GM23338 (cell line): ENCODE data around the gene CFAP97D2. TPM values are rescaled to one million over a fixed set of nuclear protein-coding genes. Genes with fewer than 3 reads are reported as not detected.

Experiments
- ATAC-seq: fragments of 200-7000 bp; cut with Tn5 transposase; 3 replicates; pipeline ENCODE4 v1.9.1; 2020
- DNase-seq: peaks from one replicate; pipeline ENCODE4 v3.0.0-alpha.2; 2015; ENCODE audit warnings: low spot score
- H2AFZ ChIP-seq: fragments of 200-600 bp; sonication (generic); 2 replicates; pipeline ENCODE4 v1.8.0; 2016; ENCODE audit warnings: antibody characterized with exemption, mild to moderate bottlenecking, moderate library complexity
- H3F3A ChIP-seq: fragments of 200-600 bp; sonication (generic); replicated peaks from 2 replicates; pipeline ENCODE4 v1.8.0; 2017; ENCODE audit warnings: antibody characterized with exemption, mixed run types, low read depth
- H3K27ac ChIP-seq: fragments of 200-600 bp; sonication (generic); 2 replicates; pipeline ENCODE4 v1.6.1; 2016; ENCODE audit warnings: low read depth
- H3K27me3 ChIP-seq: fragments of 200-600 bp; sonication (generic); 2 replicates; pipeline ENCODE4 v1.8.0; 2016; ENCODE audit warnings: mild to moderate bottlenecking, mixed run types, moderate library complexity; ENCODE audit not compliant: insufficient read depth
- H3K36me3 ChIP-seq: fragments of 200-600 bp; sonication (generic); 2 replicates; pipeline ENCODE4 v1.8.0; 2016; ENCODE audit warnings: mild to moderate bottlenecking; ENCODE audit not compliant: insufficient read depth
- H3K4me1 ChIP-seq: fragments of 200-600 bp; sonication (generic); 2 replicates; pipeline ENCODE4 v1.8.0; 2016; ENCODE audit warnings: mild to moderate bottlenecking, moderate library complexity; ENCODE audit not compliant: insufficient read depth
- H3K4me2 ChIP-seq: fragments of 200-600 bp; sonication (generic); 2 replicates; pipeline ENCODE4 v1.7.1; 2017; ENCODE audit warnings: mixed run types
- H3K4me3 ChIP-seq: fragments of 200-600 bp; sonication (generic); 2 replicates; pipeline ENCODE4 v1.6.1; 2016; ENCODE audit warnings: mixed run types
- H3K79me2 ChIP-seq: fragments of 200-600 bp; sonication (generic); replicated peaks from 2 replicates; pipeline ENCODE4 v1.8.0; 2017; ENCODE audit warnings: mild to moderate bottlenecking; ENCODE audit not compliant: insufficient read depth
- H3K9me2 ChIP-seq: fragments of 200-600 bp; sonication (generic); 2 replicates; pipeline ENCODE4 v1.8.0; 2017; ENCODE audit not compliant: insufficient read depth
- H4K20me1 ChIP-seq: fragments of 200-600 bp; sonication (generic); replicated peaks from 2 replicates; pipeline ENCODE4 v1.8.0; 2017; ENCODE audit warnings: mild to moderate bottlenecking; ENCODE audit not compliant: insufficient read depth
- H3K27ac Mint-ChIP-seq: 2 replicates; pipeline ENCODE4 v1.8.0; 2020; ENCODE audit warnings: inconsistent platforms, mild to moderate bottlenecking, moderate library complexity, mixed read lengths
- H3K27me3 Mint-ChIP-seq: 3 replicates; pipeline ENCODE4 v1.8.0; 2022; ENCODE audit warnings: low read depth, mild to moderate bottlenecking, moderate library complexity, mixed read lengths, inconsistent platforms; ENCODE audit not compliant: insufficient read depth, poor library complexity
- H3K36me3 Mint-ChIP-seq: 3 replicates; pipeline ENCODE4 v1.8.0; 2021; ENCODE audit warnings: low read depth, mild to moderate bottlenecking, inconsistent platforms, moderate library complexity, mixed read lengths
- H3K4me1 Mint-ChIP-seq: 3 replicates; pipeline ENCODE4 v1.8.0; 2020; ENCODE audit warnings: mild to moderate bottlenecking, inconsistent platforms, mixed read lengths
- H3K4me3 Mint-ChIP-seq: 3 replicates; pipeline ENCODE4 v1.8.0; 2021; ENCODE audit warnings: moderate library complexity, mild to moderate bottlenecking, inconsistent platforms, mixed read lengths
- H3K9me3 Mint-ChIP-seq: 3 replicates; pipeline ENCODE4 v1.8.0; 2020; ENCODE audit warnings: moderate library complexity, mild to moderate bottlenecking, inconsistent platforms, mixed read lengths
- CREB1 ChIP-seq: fragments of 250-450 bp; sonication (Bioruptor Pico); IDR thresholded peaks from 2 replicates; pipeline ENCODE4 v1.5.0; 2020; ENCODE audit warnings: low read depth, mild to moderate bottlenecking, moderate library complexity
- CTCF ChIP-seq, 2 experiments: fragments of 200-600 bp in 1 of 2; sonication (generic) in 1 of 2; conservative IDR thresholded peaks; 2 replicates each; pipeline versions ENCODE4 v1.5.1 to v1.6.1; 2016 to 2017; ENCODE audit warnings: antibody characterized with exemption in 2 of 2, low read depth in 2 of 2, mild to moderate bottlenecking in 2 of 2, moderate library complexity in 1 of 2
- EZH2phosphoT487 ChIP-seq: fragments of 200-600 bp; sonication (generic); IDR thresholded peaks from one replicate; pipeline ENCODE4 v1.8.1; 2018; ENCODE audit warnings: antibody characterized with exemption; ENCODE audit not compliant: unreplicated experiment
- JUNB ChIP-seq: IDR thresholded peaks from one replicate; pipeline ENCODE4 v1.6.1; 2016; ENCODE audit warnings: antibody characterized with exemption; ENCODE audit not compliant: unreplicated experiment
- NANOG ChIP-seq: IDR thresholded peaks from 2 replicates; pipeline ENCODE4 v1.6.1; 2016; ENCODE audit warnings: antibody characterized with exemption, borderline replicate concordance
- POLR2AphosphoS5 ChIP-seq: IDR thresholded peaks from 2 replicates; pipeline ENCODE4 v1.6.1; 2016; ENCODE audit warnings: antibody characterized with exemption, low read depth
- REST ChIP-seq: IDR thresholded peaks from one replicate; pipeline ENCODE4 v1.6.1; 2018; ENCODE audit warnings: antibody characterized with exemption; ENCODE audit not compliant: unreplicated experiment
- STAT1 ChIP-seq: IDR thresholded peaks from one replicate; pipeline ENCODE4 v1.6.1; 2016; ENCODE audit warnings: antibody characterized with exemption; ENCODE audit not compliant: unreplicated experiment
- ZNF114 ChIP-seq: fragments of 250-450 bp; sonication (Bioruptor Pico); IDR thresholded peaks from 2 replicates; pipeline ENCODE4 v1.5.0; 2020; ENCODE audit warnings: mild to moderate bottlenecking, moderate library complexity
- ZNF331 ChIP-seq: fragments of 250-450 bp; sonication (Bioruptor Pico); IDR thresholded peaks from 2 replicates; pipeline ENCODE4 v1.5.0; 2020; ENCODE audit warnings: low read depth, mild to moderate bottlenecking, moderate library complexity
- ZNF462 ChIP-seq: fragments of 250-450 bp; sonication (Bioruptor Pico); IDR thresholded peaks from 2 replicates; pipeline ENCODE4 v1.5.0; 2020; ENCODE audit warnings: mild to moderate bottlenecking, moderate library complexity
- polyA plus RNA-seq: library from polyadenylated mRNA; unstranded; fragments of >200 nt; fragmentation: Nextera tagmentation; extraction: Ambion mirVana; gene quantifications from 2 replicates; pipeline ENCODE4 v1.2.1, GENCODE V29; 2016
- total RNA-seq: library from RNA; depleted of rRNA; stranded (reverse); fragments of >200 nt; shearing (Covaris generic); gene quantifications from 2 replicates; pipeline ENCODE4 v1.2.3, GENCODE V29; 2014

Gene CFAP97D2
- total and polyA plus RNA-seq, 2 experiments from 2014 or later: not detected

GRCh38 chr13:114204894-114205293, 25.8 kb downstream of the CFAP97D2 start (continued):
- no peak for TF ChIP-seq CTCF (conservative IDR thresholded peaks at IDR 0.05; ENCODE audit: low read depth in 2 of 2)
- TF ChIP-seq CREB1 (CRISPR knock-in tag): no peak

GRCh38 chr13:114208134-114208533, 29.1 kb downstream of the CFAP97D2 start:
- H2AFZ ChIP-seq: no peak overlapping the region
- H3K27me3 ChIP-seq: no peaks in the 10 kb centered on the region
- Mint-ChIP-seq H3K9me3 (peaks cover 30% of the 10 kb centered on the region), H3K4me3 (no peak overlapping the region), H3K27ac (no peak overlapping the region), H3K4me1 (peaks cover 8% of the 10 kb centered on the region), H3K36me3 (peaks cover 15% of the 10 kb centered on the region), H3K27me3 (peaks cover 7% of the 10 kb centered on the region)
- H4K20me1 ChIP-seq: no peaks in the 10 kb centered on the region
- H3K4me1 ChIP-seq: no peaks in the 10 kb centered on the region
- no peaks in the 10 kb centered on the region for H3K79me2 ChIP-seq
- no peak overlapping the region for H3K27ac ChIP-seq
- no peak for DNase-seq
- no peak overlapping the region for H3K4me3 ChIP-seq
- ATAC-seq: no peak
- no peak overlapping the region for H3K4me2 ChIP-seq
- H3K36me3 ChIP-seq: no peaks in the 10 kb centered on the region
- H3K9me2 ChIP-seq: 0 out of 2 replicates have a peak, but pooled peaks cover 5% of the 10 kb centered on the region
- H3F3A ChIP-seq: no peaks in the 10 kb centered on the region
- no peak for TF ChIP-seq ZNF114 (CRISPR knock-in tag)
- no peak for TF ChIP-seq ZNF331 (CRISPR knock-in tag)
- no peak for TF ChIP-seq CREB1 (CRISPR knock-in tag)
- TF ChIP-seq EZH2phosphoT487: no peak
- no peak for TF ChIP-seq NANOG
- no peak for TF ChIP-seq ZNF462 (CRISPR knock-in tag)
- TF ChIP-seq POLR2AphosphoS5: no peak
- TF ChIP-seq REST: no peak
- TF ChIP-seq JUNB: no peak
- TF ChIP-seq CTCF (conservative IDR thresholded peaks at IDR 0.05; ENCODE audit: low read depth in 2 of 2): no peak
- no peak for TF ChIP-seq STAT1
